ENCODE measurements around the gene KRT39. TPM values are rescaled to one million over a fixed set of nuclear protein-coding genes. Genes with fewer than 3 reads are reported as not detected.
"Not testable (repeated sequence)": the region's sequence is repeated elsewhere in the genome, so short reads cannot be mapped to it uniquely, and the experiment has no call there.

The KRT39 gene
- total RNA-seq, 1 donor from 2014 or later = not detected

DNA sequence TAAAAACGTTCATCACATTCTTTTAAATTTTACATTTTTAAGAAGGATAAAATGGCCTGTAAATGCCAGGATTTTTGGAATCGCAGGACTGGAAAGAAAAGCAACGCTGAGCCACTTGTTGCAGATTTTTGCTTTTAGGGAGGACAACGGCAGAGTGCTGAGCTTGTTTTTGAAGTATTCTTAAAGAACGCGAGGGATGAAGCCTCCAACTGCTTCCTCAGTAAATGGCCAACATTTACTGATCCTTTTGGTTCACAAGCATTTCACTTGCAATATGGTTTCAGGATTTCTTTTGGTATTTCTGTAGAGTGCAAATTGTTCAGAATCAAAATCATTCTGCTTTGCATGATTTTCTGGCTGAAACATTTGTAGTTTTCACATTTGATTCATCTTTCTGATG is 26.5 kb downstream of the KRT39 start:
- DNase-seq (ENCODE audit: low read depth) = no peak

DNA sequence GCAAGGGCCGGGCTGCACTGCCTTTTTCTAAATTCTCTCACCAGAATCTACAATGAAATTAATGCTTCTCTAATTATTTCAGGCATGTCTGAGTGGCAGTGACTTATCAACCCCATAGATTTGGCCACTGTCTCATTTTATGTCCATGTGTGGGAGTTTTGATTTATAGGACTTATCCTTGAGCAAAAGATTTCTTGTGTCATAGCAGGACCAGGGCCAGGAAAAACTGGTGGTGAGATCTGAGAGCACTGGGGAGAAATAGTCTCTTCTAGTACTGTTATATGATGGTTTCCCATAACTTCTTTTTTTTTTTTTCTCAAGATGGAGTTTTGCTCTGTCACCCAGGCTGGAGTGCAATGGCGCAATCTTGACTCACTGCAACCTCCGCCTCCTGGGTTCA is 27.8 kb downstream of the KRT39 start:
- no peak for DNase-seq (ENCODE audit: low read depth)

DNA sequence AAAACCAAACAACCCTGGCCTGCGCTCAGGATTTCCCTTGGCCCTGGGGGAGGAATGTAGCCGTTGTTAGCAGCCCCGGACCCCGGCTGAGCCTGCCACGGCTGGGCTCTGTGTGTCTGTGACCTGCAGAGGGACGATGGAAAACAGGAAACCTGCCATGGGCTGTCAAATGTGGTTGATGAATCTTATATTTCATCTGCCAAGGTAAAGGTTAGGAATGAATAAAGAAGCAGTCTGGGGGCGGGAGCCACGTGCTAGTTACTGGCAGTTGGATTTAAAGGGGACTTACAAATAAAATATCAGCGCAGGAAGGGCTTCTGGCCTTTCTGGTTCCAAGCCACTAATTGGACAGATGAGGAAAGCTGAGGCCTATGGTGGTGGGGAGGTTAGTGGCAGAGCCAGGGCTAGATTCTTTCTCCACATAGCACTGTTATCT is 29.3 kb downstream of the KRT39 start, which contains the start of gene KRT23:
KRT23 (minus strand) TSS at position 263 of the 436 bp plus-strand sequence. CDS start 1,043 bp downstream, outside the sequence.
- DNase-seq (ENCODE audit: low read depth) = peak; percentile 25

DNA sequence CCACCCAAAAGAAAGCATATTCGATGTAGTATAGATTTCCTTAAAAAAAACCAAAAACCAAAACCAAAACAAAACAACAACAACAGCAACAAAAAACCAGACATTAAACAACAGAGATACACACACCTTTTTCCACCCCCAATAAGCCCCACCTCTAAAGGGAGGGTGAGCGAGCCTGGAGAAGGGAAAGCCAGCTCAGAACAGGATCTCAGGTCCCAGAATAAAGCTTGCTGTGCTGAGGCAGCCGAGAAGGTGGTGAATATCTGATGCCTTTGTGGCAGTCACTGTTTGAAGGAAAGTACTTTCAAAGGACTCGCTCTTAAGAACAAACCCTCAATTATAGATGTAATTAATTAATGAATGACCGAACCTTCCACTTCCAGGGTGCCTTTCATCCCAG is 29.8 kb downstream of the KRT39 start:
- DNase-seq (ENCODE audit: low read depth) = peak; percentile 36

DNA sequence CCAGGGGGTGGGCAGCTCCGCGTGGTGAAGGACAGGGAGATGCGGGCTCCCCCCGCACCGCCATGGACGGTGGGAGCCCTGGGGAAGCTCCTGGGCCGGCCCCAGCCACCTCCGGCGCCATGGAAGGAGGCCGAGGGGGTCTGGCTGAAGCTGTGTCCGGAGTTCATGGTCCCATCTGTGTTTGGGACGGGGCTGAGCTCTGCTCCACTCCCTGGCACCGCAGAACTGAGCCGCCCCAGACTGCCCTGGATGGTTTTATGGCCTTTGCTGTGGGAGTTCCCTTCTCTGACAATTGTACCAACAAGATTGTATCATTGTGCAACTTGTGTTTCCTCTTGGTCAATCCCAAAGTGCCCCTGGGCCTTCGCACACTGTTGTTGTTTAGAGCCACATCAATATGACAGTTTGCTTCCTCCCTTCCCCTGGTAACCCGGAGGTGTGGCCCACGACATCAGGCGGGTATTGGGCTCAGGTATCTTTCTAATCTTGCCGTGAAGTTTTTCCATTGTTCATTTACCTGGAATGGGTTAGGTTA is 30.2 kb downstream of the KRT39 start:
- no peak for DNase-seq (ENCODE audit: low read depth)

DNA sequence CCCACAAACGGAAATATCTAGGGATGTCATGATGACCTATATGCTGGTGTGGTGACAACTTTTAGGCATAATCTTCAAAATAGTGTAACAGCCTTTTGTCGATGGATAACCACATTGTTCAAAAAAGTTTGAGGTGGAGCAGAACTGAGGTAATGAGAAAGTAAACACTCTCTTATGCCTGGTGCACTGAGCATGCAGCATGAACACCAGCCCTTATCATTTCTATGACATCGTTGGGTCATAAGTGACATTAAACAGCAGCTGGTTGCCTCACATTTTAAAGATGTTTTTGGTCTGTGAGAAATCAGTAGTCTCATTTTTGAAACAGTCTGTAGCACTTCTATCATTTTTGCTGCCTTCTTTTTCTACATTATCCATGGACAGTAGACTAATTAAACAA is 31.1 kb downstream of the KRT39 start:
- no peak for DNase-seq (ENCODE audit: low read depth)

DNA sequence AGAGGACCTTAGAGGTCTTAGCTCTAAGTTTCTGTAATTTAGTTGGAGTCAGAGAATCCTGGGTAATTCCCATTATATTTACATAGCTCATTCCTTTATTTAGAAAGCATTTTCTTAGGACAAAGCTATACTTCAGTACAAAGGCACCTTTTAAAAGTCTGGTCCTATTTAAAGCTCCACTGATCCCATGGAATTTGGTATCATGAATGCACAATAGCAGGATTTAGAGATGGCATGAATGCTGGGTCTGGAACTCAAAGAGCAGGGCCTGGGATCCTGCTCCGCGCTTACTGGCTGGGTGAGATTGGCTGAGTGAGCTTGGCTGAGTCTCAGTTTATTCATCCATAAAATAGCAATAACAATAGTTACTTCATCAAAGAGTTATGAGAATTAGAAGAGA is 34.1 kb downstream of the KRT39 start:
- peak; percentile 92 for DNase-seq (ENCODE audit: low read depth)

DNA sequence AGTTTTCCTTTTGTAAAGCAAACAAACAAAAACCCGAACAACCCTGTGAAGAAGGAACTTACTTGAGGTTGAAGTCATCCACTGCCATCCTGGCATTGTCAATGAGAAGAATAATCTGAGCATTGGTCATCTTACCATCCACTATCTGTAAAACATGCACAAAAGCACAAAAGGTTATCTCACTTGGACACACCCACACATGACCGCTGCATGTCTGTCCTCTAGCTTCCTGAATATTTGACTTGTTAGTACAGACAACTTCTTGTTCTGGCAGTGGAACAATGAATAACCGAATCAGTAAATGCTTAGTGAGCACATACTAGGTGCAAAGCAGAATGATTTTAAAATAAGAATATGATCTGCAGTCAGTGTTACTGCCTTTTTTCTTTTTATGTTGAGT is 35.4 kb downstream of the KRT39 start:
- DNase-seq (ENCODE audit: low read depth) = no peak

DNA sequence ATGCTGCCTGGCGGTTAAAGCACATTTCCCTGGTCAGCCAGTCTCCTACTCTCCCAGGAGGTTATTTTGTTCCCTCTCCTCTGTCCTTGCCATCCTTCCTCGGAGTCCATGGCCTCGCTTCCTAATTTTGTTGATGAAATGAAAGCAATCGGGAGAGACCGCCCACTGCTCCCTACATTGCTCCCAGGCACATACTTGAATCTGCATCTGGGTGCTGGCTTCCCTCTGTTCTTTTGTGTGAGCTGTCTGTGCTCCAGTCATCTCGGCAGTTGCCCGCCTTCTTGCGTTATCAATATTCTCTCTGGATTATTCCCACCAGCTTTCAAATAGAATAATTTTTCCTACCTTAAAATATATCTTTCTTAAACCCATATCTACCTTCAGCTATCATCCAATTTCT is 40.4 kb downstream of the KRT39 start:
- DNase-seq (ENCODE audit: low read depth) = no peak

DNA sequence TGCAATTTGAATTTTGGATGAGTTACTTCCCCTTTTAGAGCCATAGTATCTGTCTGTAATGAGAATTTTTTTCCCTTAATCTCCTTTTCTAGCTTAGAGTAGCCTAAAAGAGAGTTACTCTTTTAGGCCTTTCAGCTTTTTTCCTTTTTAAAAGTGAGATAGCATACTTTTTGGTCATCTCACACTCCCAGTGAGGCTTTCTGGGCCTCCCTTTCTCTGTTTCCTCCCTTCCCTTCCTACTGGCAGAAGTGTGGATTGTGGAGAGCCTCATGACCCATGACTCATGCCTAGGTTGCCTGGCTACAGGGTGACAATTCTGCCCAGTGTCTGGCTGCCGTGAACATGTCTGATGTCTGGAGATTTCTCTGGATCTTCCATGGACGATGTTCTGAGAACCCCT is 44.5 kb downstream of the KRT39 start:
- peak; percentile 88 for DNase-seq (ENCODE audit: low read depth)

DNA sequence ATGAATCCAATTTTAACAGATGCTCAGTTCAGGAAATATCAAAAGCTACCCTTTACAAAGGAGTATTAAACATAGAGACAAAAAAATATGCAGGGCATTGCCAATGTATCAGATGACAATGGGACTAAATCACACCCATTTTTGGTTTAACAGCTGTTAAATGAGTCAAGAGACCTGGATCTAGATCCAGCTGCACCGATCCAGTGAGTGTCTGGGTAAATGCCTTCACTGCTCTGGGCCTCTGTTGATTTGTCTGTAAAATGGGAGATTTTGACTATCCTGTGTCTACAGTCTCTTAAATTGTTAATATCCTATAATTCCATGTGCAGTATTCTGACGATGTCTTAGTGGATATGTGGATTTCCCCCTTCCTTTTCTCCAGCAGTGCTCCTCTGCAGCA is 45.7 kb downstream of the KRT39 start:
- no peak for DNase-seq (ENCODE audit: low read depth)

DNA sequence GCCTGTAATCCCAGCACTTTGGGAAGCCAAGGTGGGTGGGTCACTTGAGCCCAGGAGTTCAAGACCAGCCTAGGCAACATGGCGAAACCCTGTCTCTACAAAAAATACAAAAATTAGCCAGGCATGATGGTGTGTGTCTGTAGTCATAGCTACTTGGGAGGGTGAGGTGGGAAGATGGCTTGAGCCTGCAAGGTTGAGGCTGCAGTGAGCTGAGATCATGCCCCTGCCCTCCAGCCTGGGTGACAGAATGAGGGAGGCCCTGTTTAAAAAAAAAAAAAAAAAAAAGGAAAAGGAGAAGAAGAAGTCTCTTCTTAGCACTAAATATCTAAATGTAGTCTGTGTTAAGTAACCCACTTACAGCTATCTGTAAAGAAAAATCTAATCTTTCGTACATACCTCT is 49.6 kb downstream of the KRT39 start:
- DNase-seq (ENCODE audit: low read depth) = not testable (repeated sequence)

DNA sequence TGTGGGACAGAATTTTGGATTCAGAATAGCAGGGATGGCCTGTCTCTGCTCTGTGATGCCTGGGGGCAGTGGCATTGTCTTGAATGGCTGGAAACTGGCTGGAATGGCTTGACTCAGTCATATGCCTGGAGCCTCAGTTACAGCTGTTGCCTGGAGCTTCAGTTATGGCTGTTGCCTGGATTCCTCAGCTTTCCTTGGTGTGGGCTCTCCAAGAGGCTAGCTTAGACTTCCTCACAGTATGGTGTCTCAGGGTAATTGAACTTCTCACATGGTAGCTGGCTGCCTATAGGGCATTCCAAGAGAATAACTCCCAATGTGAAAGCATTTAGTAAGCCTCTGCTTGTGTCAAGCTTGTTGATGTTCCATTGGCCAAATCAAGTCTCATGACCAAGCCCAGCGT is 50.4 kb downstream of the KRT39 start:
- DNase-seq (ENCODE audit: low read depth) = no peak

DNA sequence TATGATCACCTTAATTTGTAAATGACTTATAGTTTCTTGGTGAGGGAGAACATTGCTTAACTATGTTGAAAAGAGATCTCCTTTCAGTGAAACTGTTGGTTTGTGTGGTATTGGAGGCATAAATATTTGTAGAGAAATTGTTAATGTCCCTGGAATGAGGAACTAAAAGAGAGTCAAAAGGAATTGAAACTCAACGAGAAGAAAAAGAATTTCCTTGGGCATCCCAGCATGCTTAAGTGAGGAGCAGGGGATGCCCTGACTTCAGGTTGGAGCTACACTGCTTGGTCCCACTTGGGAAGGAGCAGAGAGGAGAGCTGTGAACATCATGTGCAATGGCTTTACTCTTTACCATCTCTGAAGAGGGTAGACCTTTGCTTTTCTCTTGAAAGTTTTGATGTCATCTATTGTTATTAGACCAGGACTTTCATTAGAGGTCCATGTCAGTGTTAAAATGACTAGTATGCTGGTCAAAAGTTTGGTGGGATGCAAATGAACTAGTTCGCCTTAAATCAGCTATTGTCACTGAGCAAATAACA is 51.0 kb downstream of the KRT39 start:
- peak; percentile 88 for DNase-seq (ENCODE audit: low read depth)

DNA sequence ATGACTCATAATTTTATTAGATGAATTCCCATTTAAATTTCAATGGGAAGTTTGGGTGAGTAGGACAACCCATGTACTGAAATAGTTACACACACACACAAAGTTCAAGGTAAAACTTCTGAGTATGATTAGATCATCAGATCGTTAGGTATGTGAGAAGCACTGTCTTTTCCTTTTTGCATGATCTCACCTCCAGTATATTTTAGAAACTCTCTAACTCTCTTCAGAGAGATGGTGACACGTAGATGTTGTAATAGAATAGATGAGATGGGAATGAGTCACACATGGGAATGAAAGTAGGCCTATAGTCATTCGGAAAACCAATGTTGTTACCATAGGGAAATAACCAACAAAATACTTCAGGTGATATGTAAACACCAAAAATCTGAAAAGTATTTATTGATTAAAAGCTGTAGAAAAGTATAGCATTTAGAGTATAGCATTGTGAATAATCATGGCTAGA is 51.5 kb downstream of the KRT39 start:
- DNase-seq (ENCODE audit: low read depth) = peak; percentile 99

DNA sequence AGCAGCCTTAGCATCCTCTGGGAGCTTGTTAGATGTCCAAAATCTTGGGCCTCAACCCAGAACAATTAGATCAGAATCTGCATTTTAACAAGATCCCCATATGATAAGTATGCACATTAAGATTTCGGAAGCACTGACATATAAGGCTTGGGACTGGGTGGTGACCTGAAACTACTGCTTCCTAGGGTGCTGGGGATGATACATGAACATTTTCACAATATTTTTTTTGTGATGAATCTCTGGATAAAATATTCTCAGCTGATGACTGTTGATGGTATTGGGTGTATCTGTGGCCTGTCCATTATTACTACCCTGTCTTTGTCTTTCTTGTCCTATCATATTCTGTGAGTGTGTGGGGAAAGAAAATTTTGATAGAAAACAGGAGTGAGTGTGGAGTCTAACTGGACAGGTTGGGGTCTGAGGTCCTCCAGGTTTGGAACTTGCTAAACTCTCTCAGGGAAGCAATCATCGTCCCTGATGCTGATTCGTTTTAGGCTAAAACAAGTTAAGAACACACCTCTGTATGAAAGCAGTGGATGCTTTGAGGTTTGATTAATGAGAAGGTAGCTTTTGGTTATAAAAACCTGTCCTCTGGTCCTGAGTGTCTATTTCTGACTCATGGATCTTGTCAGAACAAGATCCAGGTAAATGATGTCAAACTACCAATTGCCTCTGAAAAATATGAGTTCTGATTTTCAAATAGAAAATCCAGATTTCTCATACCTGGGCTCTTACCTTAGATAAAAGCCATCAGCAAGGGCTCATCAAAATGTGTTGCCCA is 52.5 kb downstream of the KRT39 start:
- no peak for DNase-seq (ENCODE audit: low read depth)

DNA sequence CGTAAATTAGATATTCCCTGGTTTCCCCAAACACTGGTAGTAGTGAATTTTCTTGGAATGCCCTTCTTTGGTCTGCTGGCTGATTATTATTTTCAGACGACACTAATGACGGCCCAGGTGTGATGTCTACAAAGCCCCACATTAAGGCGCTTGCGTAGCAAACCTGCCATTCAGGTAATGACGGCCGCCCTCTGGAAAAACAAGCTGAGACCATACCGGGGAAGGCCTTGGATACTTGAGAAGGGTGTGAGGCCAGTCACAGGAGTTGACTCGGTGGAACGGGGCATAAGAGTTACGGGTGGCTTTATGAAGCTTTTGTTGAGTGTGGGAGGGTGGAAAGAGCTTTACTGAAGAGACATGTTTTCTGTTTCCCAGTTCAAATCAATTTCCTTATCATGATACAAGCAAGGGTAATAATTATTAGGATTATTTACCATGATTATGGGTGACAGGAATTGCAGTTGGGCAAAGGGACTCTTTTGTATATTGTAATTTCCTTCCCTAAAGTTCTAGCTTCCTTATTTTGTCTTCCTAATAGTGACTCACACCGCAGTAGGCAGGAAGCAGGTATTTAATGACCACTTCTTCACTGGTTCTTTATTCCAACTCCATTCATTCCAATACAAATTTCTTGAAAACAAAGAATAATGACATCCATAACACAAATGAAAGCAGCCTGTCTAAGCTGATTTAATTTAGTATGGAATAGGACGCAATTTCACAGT is 54.1 kb downstream of the KRT39 start:
- DNase-seq (ENCODE audit: low read depth) = peak; percentile 41

DNA sequence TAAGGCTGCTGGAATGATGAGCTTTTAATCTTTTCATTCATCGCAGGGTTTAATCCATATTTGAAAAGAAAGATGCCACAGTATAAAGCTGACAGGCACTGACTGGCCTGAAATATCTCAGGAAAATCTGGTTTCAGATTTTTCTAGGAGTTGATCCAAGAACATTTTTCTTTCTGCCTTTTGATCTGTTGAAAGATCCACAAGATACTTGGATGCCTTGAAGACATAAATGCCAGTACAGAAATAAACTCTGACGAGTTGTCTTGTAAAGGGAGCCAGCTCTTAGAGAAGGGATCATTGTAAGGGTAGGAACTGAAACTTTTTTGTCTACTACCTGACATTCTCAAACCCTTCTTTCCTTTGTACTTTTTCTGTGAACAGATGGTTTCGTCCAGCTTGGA is 56.3 kb downstream of the KRT39 start:
- no peak for DNase-seq (ENCODE audit: low read depth)

DNA sequence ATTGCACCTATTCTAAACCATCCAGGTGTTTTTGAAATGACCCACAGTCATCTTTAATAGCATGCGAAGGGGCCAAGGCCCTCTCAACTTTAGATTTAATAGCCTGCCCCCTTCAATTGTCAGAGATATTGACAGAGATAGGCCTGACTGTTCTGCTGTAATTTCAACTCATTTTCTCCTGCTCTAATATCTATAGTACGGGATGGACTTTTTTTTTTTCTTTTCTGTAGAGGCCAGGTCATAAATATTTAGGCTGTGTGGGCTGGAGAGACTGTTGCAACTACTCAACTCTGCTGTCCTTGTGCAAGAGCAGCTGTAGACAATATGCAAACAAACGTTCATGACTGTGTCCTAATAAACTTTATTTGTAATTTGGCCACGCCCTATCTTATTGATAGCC is 57.0 kb downstream of the KRT39 start:
- peak; percentile 40 for DNase-seq (ENCODE audit: low read depth)

DNA sequence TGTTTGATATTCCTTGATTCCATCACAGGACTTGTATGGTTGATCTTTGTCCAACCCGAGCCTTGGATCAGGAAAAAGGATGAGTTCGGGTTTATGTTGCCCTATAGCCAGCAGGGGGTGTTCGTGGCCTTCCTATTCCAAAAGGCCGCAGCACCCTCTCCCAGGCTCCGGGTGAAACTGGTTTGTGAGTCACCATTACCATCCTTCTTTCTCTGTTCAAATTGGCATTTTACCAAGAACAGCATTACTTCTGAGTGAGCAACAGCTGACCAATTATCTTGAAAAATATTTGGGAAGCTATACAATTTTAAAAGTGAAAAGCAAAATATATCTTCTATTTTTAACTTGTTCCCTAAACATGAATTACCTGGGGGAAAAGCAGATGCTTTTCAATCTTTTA is 57.4 kb downstream of the KRT39 start:
- peak; percentile 93 for DNase-seq (ENCODE audit: low read depth)

All from renal cortical epithelial cell (primary cell).